Fibroblast of lung (primary cell): Measurements from ENCODE around the gene FXN. TPM values are rescaled to one million over a fixed set of nuclear protein-coding genes. Genes with fewer than 3 reads are reported as not detected.

Source experiments
- DNase-seq, 2 donors: peaks; one replicate each; pipeline versions ENCODE4 v3.0.0 to v3.0.0-alpha.2; 2010; ENCODE audit warnings: low read depth in 2 of 2
- H2AFZ ChIP-seq: 2 replicates; pipeline ENCODE4 v1.5.1; 2012; ENCODE audit warnings: low read length, control low read depth, inconsistent platforms
- H3K27ac ChIP-seq: 2 replicates; pipeline ENCODE4 v1.5.1; 2011; ENCODE audit warnings: low read length, control low read depth; ENCODE audit not compliant: insufficient read depth
- H3K27me3 ChIP-seq: 2 replicates; pipeline ENCODE4 v1.5.1; 2011; ENCODE audit warnings: mild to moderate bottlenecking, low read length; ENCODE audit not compliant: control insufficient read depth, insufficient read depth
- H3K36me3 ChIP-seq: 2 replicates; pipeline ENCODE4 v1.5.1; 2011; ENCODE audit warnings: low read length; ENCODE audit not compliant: control insufficient read depth, insufficient read depth
- H3K4me1 ChIP-seq: 2 replicates; pipeline ENCODE4 v1.5.1; 2011; ENCODE audit warnings: low read length; ENCODE audit not compliant: control insufficient read depth, insufficient read depth; ENCODE audit errors: extremely low read depth
- H3K4me2 ChIP-seq: 2 replicates; pipeline ENCODE4 v1.5.1; 2011; ENCODE audit warnings: low read length, control low read depth; ENCODE audit not compliant: insufficient read depth; ENCODE audit errors: extremely low read depth
- H3K4me3 ChIP-seq, 4 experiments: fragments of 200-600 bp in 1 of 4; sonication (generic) in 1 of 4; replicated peaks in 1 of 4; 2 replicates each; pipeline ENCODE4 v1.5.1; 2011 to 2016; ENCODE audit warnings: low read length in 4 of 4, low read depth in 3 of 4, mild to moderate bottlenecking in 3 of 4, control low read depth in 2 of 4, inconsistent platforms in 1 of 4, mixed read lengths in 1 of 4; ENCODE audit not compliant: insufficient read depth in 1 of 4; ENCODE audit errors: control extremely low read depth in 1 of 4
- H3K79me2 ChIP-seq: 2 replicates; pipeline ENCODE4 v1.5.1; 2012; ENCODE audit warnings: mild to moderate bottlenecking, low read length, inconsistent platforms; ENCODE audit not compliant: control insufficient read depth, insufficient read depth
- H3K9ac ChIP-seq: 2 replicates; pipeline ENCODE4 v1.5.1; 2011; ENCODE audit warnings: mild to moderate bottlenecking, low read length, control low read depth; ENCODE audit not compliant: insufficient read depth
- H3K9me3 ChIP-seq: 2 replicates; pipeline ENCODE4 v1.5.1; 2012; ENCODE audit warnings: low read depth, low read length; ENCODE audit not compliant: control insufficient read depth, insufficient read depth
- H4K20me1 ChIP-seq: 2 replicates; pipeline ENCODE4 v1.5.1; 2011; ENCODE audit warnings: low read length; ENCODE audit not compliant: control insufficient read depth, insufficient read depth; ENCODE audit errors: extremely low read depth
- EZH2 ChIP-seq: IDR thresholded peaks from 2 replicates; pipeline ENCODE4 v1.5.1; 2012; ENCODE audit warnings: low read length, control low read depth, mild to moderate bottlenecking; ENCODE audit errors: missing control alignments
- polyA plus RNA-seq, 2 donors: library from polyadenylated mRNA; depleted of rRNA in 1 of 2; stranded (reverse) in 1 of 2; unstranded in 1 of 2; fragments of >200 nt; gene quantifications; 2 replicates each; pipeline ENCODE4 v1.2.1, GENCODE V29; 2011 to 2012; ENCODE audit warnings: missing spikeins in 1 of 2
- total RNA-seq: library from RNA; depleted of rRNA; stranded (reverse); fragments of >200 nt; gene quantifications from 2 replicates; pipeline ENCODE4 v1.2.1, GENCODE V29; 2014
- TF ChIP-seq, protein P1 (sequence below), 2 donors: IDR thresholded peaks in 1 of 2; conservative IDR thresholded peaks in 1 of 2; 1 replicate in 1 of 2; 2 replicates in 1 of 2; pipeline ENCODE4 v1.5.1; 2011 to 2012; ENCODE audit warnings: low read length in 2 of 2, control low read depth in 1 of 2, inconsistent platforms in 1 of 2, low read depth in 1 of 2, mild to moderate bottlenecking in 1 of 2

The FXN gene
- total and polyA plus RNA-seq, 2 donors (not counting 1 experiment from before 2014, with no cell fraction given): 0.99 to 21.6 TPM

GRCh38 chr9:69081261-69081660 lies 45.7 kb downstream of the FXN start:
- TF ChIP-seq, protein P1, sequence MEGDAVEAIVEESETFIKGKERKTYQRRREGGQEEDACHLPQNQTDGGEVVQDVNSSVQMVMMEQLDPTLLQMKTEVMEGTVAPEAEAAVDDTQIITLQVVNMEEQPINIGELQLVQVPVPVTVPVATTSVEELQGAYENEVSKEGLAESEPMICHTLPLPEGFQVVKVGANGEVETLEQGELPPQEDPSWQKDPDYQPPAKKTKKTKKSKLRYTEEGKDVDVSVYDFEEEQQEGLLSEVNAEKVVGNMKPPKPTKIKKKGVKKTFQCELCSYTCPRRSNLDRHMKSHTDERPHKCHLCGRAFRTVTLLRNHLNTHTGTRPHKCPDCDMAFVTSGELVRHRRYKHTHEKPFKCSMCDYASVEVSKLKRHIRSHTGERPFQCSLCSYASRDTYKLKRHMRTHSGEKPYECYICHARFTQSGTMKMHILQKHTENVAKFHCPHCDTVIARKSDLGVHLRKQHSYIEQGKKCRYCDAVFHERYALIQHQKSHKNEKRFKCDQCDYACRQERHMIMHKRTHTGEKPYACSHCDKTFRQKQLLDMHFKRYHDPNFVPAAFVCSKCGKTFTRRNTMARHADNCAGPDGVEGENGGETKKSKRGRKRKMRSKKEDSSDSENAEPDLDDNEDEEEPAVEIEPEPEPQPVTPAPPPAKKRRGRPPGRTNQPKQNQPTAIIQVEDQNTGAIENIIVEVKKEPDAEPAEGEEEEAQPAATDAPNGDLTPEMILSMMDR (conservative IDR thresholded peaks at IDR 0.05 in 1 of 2, IDR thresholded peaks at IDR 0.05 in 1 of 2; ENCODE audit: low read depth in 1 of 2, low read length in 2 of 2): no peak
- no peak for TF ChIP-seq EZH2

GRCh38 chr9:69083321-69083720 lies 47.8 kb downstream of the FXN start:
- no peak for TF ChIP-seq EZH2
- TF ChIP-seq, protein P1 (conservative IDR thresholded peaks at IDR 0.05 in 1 of 2, IDR thresholded peaks at IDR 0.05 in 1 of 2; ENCODE audit: low read depth in 1 of 2, low read length in 2 of 2): no peak
- Histone ChIP-seq H3K27ac (no peak overlapping the region), H4K20me1 (no peaks in the 10 kb centered on the region), H2AFZ (no peak overlapping the region), H3K9me3 (no peaks in the 10 kb centered on the region), H3K9ac (no peak overlapping the region), H3K27me3 (no peaks in the 10 kb centered on the region), H3K36me3 (no peaks in the 10 kb centered on the region), H3K79me2 (no peaks in the 10 kb centered on the region), H3K4me1 (no peaks in the 10 kb centered on the region), H3K4me3 (no peak overlapping the region), H3K4me2 (no peak overlapping the region)
- no peak for DNase-seq

More at GRCh38 chr9:69081261-69081660, 45.7 kb downstream of the FXN start:
- no peak overlapping the region for H3K9ac ChIP-seq
- no peak overlapping the region for H2AFZ ChIP-seq
- no peaks in the 10 kb centered on the region for H3K27me3 ChIP-seq
- DNase-seq: peak in 1 of 2 donors; percentile 56
- H3K27ac ChIP-seq: no peak overlapping the region
- no peaks in the 10 kb centered on the region for H3K36me3 ChIP-seq
- H3K4me2 ChIP-seq: no peak overlapping the region
- no peaks in the 10 kb centered on the region for H3K4me1 ChIP-seq
- H3K9me3 ChIP-seq: no peaks in the 10 kb centered on the region
- no peaks in the 10 kb centered on the region for H4K20me1 ChIP-seq
- H3K79me2 ChIP-seq: no peaks in the 10 kb centered on the region
- no peak overlapping the region for H3K4me3 ChIP-seq

- TF ChIP-seq EZH2: no peak
- TF ChIP-seq, protein P1 (conservative IDR thresholded peaks at IDR 0.05 in 1 of 2, IDR thresholded peaks at IDR 0.05 in 1 of 2; ENCODE audit: low read depth in 1 of 2, low read length in 2 of 2): no peak
- no peak overlapping the region for H3K4me3 ChIP-seq
- no peaks in the 10 kb centered on the region for H3K9me3 ChIP-seq
- H2AFZ ChIP-seq: no peak overlapping the region
- no peaks in the 10 kb centered on the region for H3K4me1 ChIP-seq
- H3K27me3 ChIP-seq: no peaks in the 10 kb centered on the region
- no peak overlapping the region for H3K4me2 ChIP-seq
- no peaks in the 10 kb centered on the region for H3K79me2 ChIP-seq
- DNase-seq: peak; percentile 75 to 82
- H4K20me1 ChIP-seq: no peaks in the 10 kb centered on the region
- H3K27ac ChIP-seq: no peak overlapping the region
- no peaks in the 10 kb centered on the region for H3K36me3 ChIP-seq
- no peak overlapping the region for H3K9ac ChIP-seq
Measured at GRCh38 chr9:69085569-69086283, 50.2 kb downstream of the FXN start.
